ENCODE measurements around the gene UTP18. TPM values are rescaled to one million over a fixed set of nuclear protein-coding genes. Genes with fewer than 3 reads are reported as not detected.
"Not testable (repeated sequence)": the region's sequence is repeated elsewhere in the genome, so short reads cannot be mapped to it uniquely, and the experiment has no call there.

The UTP18 gene
- total RNA-seq, 1 donor from 2014 or later = 26.2 TPM

- DNase-seq (ENCODE audit: low read depth in 2 of 2) = not testable (repeated sequence)
Measured at GRCh38 chr17:51330861-51331503, 70.6 kb downstream of the UTP18 start.

GRCh38 chr17:51335006-51335590, 74.8 kb downstream of the UTP18 start:
- no peak for DNase-seq (ENCODE audit: low read depth in 2 of 2)

GRCh38 chr17:51335883-51336822, 75.8 kb downstream of the UTP18 start:
- no peak for DNase-seq (ENCODE audit: low read depth in 2 of 2)

DNA sequence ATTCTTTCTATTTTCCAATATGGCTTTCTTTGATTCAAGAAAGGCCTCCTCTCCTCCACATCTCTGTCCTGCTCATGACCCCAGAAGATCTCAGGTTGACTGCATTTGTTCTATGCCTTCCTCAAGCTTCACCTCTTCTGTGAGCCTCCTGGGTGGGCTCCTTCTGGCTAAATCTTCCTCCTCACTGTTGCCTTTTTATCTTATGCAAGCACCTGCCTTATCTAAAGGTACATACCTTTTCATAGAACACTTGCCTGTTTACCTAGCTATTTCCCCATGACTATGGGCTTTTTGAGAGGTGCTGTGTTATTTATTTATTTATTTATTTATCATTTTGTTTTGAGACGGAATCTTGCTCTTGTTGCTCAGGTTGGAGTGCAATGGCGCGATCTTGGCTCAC, 81.1 kb downstream of the UTP18 start:
- no peak for DNase-seq (ENCODE audit: low read depth in 2 of 2)

DNA sequence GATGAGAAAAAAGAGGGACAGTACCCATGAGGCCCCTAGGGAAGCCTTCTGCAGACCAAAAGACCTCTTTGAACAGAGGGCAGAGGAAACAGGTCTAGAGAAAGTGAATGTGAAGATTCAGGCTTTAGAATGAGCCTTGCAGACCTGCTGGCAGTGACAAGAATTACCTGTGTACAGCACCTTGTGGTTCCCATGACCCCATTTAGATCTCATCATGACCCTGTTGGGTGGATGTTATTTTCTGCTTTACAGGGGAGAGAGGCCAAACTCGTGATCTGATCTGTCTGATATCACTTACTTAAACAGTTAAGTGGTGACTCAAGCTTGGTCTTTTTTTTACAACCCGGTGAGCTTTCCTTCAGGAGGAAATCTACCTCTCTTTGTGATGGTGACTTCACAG, 81.9 kb downstream of the UTP18 start:
- no peak for DNase-seq (ENCODE audit: low read depth in 2 of 2)

GRCh38 chr17:51344532-51344931, 84.2 kb downstream of the UTP18 start:
- DNase-seq (ENCODE audit: low read depth in 2 of 2) = no peak

DNA sequence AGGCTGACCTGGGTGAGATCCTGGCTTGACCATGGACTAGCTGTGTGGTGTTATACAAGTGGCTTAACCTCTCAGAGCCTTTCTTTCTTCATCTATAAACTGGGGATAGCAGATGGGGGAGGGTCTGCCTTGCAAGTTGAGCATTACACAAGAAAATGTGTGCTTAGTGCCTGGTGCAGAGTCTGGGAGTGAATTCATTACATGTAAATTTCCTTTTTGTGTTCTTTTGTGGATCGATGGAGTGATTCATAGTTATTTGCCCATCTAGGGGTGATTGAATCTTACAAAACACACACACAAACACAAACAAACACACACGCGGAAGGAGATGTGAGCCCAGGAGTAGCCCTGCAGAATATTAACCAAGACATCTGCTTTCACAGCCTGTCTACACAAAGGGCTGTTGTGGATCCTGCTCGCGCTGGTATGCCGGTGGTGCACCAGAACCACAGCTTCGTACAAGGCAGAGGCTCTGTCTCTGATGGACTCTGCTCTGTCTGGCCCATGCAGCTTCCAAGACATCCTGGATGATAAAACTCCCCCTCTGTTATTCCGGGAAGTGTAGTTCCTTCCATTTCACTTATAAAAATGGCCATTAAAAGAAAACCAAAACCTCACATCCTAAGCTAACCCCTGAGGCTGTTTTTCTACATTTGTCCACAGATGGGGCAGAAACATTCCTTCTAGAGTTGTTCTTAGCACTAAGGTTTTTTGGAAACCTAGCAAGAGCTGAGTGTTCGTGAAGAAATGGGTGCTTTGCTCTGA, 86.1 kb downstream of the UTP18 start:
- no peak for DNase-seq (ENCODE audit: low read depth in 2 of 2)

Other genes starting within 250 kb of the UTP18 start
- gene SPAG9, start 139.7 kb upstream of the UTP18 start, total RNA-seq = 83.0 and 104 TPM in 2 replicates
- 87.7 and 133 TPM in 2 replicates for gene NME1, start 107.0 kb upstream of the UTP18 start, total RNA-seq
- gene NME2, start 94.1 kb upstream of the UTP18 start, total RNA-seq = 603 and 811 TPM in 2 replicates
- gene MBTD1, start 497 bp upstream of the UTP18 start, total RNA-seq = 8.9 and 12.1 TPM in 2 replicates